Esophagus squamous epithelium (tissue), 4 donors: ENCODE data around the gene RIOK3.

Experiments used
- POLR2A ChIP-seq, 4 donors: fragments of 450-650 bp; IDR thresholded peaks; one replicate each; pipeline ENCODE4 v1.6.1; 2017; ENCODE audit warnings: antibody characterized with exemption in 4 of 4, mild to moderate bottlenecking in 4 of 4, moderate library complexity in 3 of 4
- TF ChIP-seq, protein P1 (sequence below), 6 experiments: fragments of 450-650 bp in 4 of 6; fragments of 200-600 bp in 2 of 6; sonication (generic) in 2 of 6; IDR thresholded peaks; one replicate each; pipeline ENCODE4 v1.5.1; 2016 to 2019; ENCODE audit warnings: antibody characterized with exemption in 6 of 6, mild to moderate bottlenecking in 4 of 6, moderate library complexity in 4 of 6

DNA sequence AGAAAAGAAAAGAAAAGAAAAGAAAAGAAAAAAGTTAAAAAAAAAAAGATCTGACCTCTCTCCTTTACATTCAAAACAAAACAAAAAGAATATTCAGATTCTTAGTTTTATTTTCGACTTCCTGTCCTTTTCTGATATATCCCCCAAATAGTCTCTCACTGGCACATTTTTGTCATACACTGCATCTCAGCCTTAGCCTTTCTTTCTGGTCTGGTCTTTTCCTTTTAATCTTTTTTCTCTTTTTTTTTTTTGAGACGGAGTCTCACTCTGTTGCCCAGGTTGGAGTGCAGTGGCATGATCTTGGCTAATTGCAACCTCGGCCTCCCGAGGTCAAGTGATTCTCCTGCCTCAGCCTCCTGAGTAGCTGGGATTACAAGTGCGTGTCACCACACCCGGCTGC lies 1.6 kb upstream of the RIOK3 start:
- TF ChIP-seq, protein P1, sequence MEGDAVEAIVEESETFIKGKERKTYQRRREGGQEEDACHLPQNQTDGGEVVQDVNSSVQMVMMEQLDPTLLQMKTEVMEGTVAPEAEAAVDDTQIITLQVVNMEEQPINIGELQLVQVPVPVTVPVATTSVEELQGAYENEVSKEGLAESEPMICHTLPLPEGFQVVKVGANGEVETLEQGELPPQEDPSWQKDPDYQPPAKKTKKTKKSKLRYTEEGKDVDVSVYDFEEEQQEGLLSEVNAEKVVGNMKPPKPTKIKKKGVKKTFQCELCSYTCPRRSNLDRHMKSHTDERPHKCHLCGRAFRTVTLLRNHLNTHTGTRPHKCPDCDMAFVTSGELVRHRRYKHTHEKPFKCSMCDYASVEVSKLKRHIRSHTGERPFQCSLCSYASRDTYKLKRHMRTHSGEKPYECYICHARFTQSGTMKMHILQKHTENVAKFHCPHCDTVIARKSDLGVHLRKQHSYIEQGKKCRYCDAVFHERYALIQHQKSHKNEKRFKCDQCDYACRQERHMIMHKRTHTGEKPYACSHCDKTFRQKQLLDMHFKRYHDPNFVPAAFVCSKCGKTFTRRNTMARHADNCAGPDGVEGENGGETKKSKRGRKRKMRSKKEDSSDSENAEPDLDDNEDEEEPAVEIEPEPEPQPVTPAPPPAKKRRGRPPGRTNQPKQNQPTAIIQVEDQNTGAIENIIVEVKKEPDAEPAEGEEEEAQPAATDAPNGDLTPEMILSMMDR (IDR thresholded peaks at IDR 0.05): no peak
- no peak for TF ChIP-seq POLR2A (IDR thresholded peaks at IDR 0.05)
